ENCODE measurements around the gene CARD10.

The CARD10 gene

GRCh38 chr22:37525073-37525745, 6.0 kb upstream of the CARD10 start:
- no peak for DNase-seq

GRCh38 chr22:37522482-37522881, 3.3 kb upstream of the CARD10 start:
- no peak for DNase-seq

GRCh38 chr22:37521236-37521739, 2.1 kb upstream of the CARD10 start:
- no peak for DNase-seq

- DNase-seq: no peak
These were observed 1.6 kb upstream of the CARD10 start for GRCh38 chr22:37520776-37521191.

GRCh38 chr22:37518509-37519267, 527 bp downstream of the CARD10 start:
- no peak for DNase-seq

- DNase-seq: no peak
These were observed 1.3 kb downstream of the CARD10 start for GRCh38 chr22:37517826-37518450.

- DNase-seq: no peak
These were observed 2.8 kb downstream of the CARD10 start for GRCh38 chr22:37516456-37516855.

- no peak for DNase-seq
These were observed 3.3 kb downstream of the CARD10 start for GRCh38 chr22:37515901-37516300.

- no peak for DNase-seq
These were observed 4.6 kb downstream of the CARD10 start for GRCh38 chr22:37514526-37515051.

GRCh38 chr22:37511395-37512104, 7.7 kb downstream of the CARD10 start:
- no peak for DNase-seq

GRCh38 chr22:37510091-37510490, 9.1 kb downstream of the CARD10 start:
- no peak for DNase-seq

- no peak for DNase-seq
These were observed 10.0 kb downstream of the CARD10 start for GRCh38 chr22:37509059-37509860.

GRCh38 chr22:37508431-37508992, 10.7 kb downstream of the CARD10 start:
- no peak for DNase-seq

GRCh38 chr22:37507731-37508130, 11.5 kb downstream of the CARD10 start:
- no peak for DNase-seq

GRCh38 chr22:37505989-37506388, 13.2 kb downstream of the CARD10 start:
- DNase-seq: no peak

- DNase-seq: no peak
These were observed 13.7 kb downstream of the CARD10 start for GRCh38 chr22:37505565-37505964.

GRCh38 chr22:37504964-37505363, 14.3 kb downstream of the CARD10 start:
- DNase-seq: no peak

GRCh38 chr22:37503850-37504249, 15.4 kb downstream of the CARD10 start:
- DNase-seq: no peak

- DNase-seq: no peak
These were observed 16.0 kb downstream of the CARD10 start for GRCh38 chr22:37503183-37503683.

GRCh38 chr22:37502342-37503182, 16.7 kb downstream of the CARD10 start:
- DNase-seq: no peak
